CD4-positive, alpha-beta T cell (primary cell): ENCODE measurements around the gene VPS18. TPM values are rescaled to one million over a fixed set of nuclear protein-coding genes. Genes with fewer than 3 reads are reported as not detected.
"Not testable (repeated sequence)": the region's sequence is repeated elsewhere in the genome, so short reads cannot be mapped to it uniquely, and the experiment has no call there.

Experiments used
- ATAC-seq: fragments of 200-7000 bp; cut with Tn5 transposase; one replicate; pipeline ENCODE4 v1.10.0; 2022; ENCODE audit warnings: mild to moderate bottlenecking; ENCODE audit not compliant: poor library complexity
- CTCF ChIA-PET: fragments of 350-600 bp; sonication (Branson Sonifier 250); formaldehyde crosslinking; loops from one replicate; lab custom pipeline; 2021; ENCODE audit warnings: antibody characterized with exemption, inconsistent platforms; lab: Charles Lee
- POLR2A ChIA-PET: fragments of 350-600 bp; sonication (Branson Sonifier 250); formaldehyde crosslinking; loops from one replicate; lab custom pipeline; 2021; ENCODE audit warnings: antibody characterized with exemption, inconsistent platforms; lab: Charles Lee
- DNase-seq, 14 experiments: peaks; one replicate each; pipeline ENCODE4 v3.0.0-alpha.2; 2013 to 2020; ENCODE audit warnings: mixed read lengths in 2 of 14
- H3K27ac ChIP-seq, 2 donors: one replicate each; pipeline versions ENCODE4 v1.5.1 to v1.7.0; 2013; ENCODE audit warnings: low read length in 2 of 2, low read depth in 1 of 2, mild to moderate bottlenecking in 1 of 2
- H3K27me3 ChIP-seq, 2 experiments: 1 replicate in 1 of 2; 2 replicates in 1 of 2; pipeline versions ENCODE4 v1.6.1 to v1.7.0; 2013; ENCODE audit warnings: low read length in 2 of 2, control low read depth in 1 of 2, mild to moderate bottlenecking in 1 of 2, moderate library complexity in 1 of 2; ENCODE audit not compliant: insufficient read depth in 2 of 2, control insufficient read depth in 1 of 2
- H3K36me3 ChIP-seq: one replicate; pipeline ENCODE4 v1.6.1; 2013; ENCODE audit warnings: low read length, control low read depth; ENCODE audit not compliant: insufficient read depth
- H3K4me1 ChIP-seq: one replicate; pipeline ENCODE4 v1.6.1; 2013; ENCODE audit warnings: low read length, control low read depth; ENCODE audit not compliant: insufficient read depth
- H3K4me3 ChIP-seq: one replicate; pipeline ENCODE4 v1.5.1; 2013; ENCODE audit warnings: mild to moderate bottlenecking, low read length, moderate library complexity
- H3K9me3 ChIP-seq, 2 experiments: 1 replicate in 1 of 2; 2 replicates in 1 of 2; pipeline versions ENCODE4 v1.6.1 to v1.7.0; 2013; ENCODE audit warnings: low read length in 2 of 2, mild to moderate bottlenecking in 2 of 2, control low read depth in 1 of 2, moderate library complexity in 1 of 2; ENCODE audit not compliant: control insufficient read depth in 1 of 2, insufficient read depth in 1 of 2
- H3K27ac Mint-ChIP-seq: one replicate; pipeline ENCODE4 v1.8.0; 2020; ENCODE audit warnings: mixed read lengths
- H3K27me3 Mint-ChIP-seq: one replicate; pipeline ENCODE4 v1.8.0; 2021; ENCODE audit warnings: mixed read lengths
- H3K36me3 Mint-ChIP-seq: one replicate; pipeline ENCODE4 v1.8.0; 2021; ENCODE audit warnings: low read depth, mixed read lengths
- H3K4me1 Mint-ChIP-seq: one replicate; pipeline ENCODE4 v1.8.0; 2021; ENCODE audit warnings: low read depth, mixed read lengths
- H3K4me3 Mint-ChIP-seq: one replicate; pipeline ENCODE4 v1.8.0; 2020; ENCODE audit warnings: mild to moderate bottlenecking, mixed read lengths
- H3K9me3 Mint-ChIP-seq: one replicate; pipeline ENCODE4 v1.8.0; 2020; ENCODE audit warnings: mixed read lengths
- CTCF ChIP-seq: fragments of 200-600 bp; IDR thresholded peaks from one replicate; pipeline ENCODE4 v1.8.0; 2022; ENCODE audit warnings: antibody characterized with exemption, mild to moderate bottlenecking
- intact Hi-C, 2 experiments: fragments of 100-400 bp; cut with DNase I in 1 of 2; cut with micrococcal nuclease in 1 of 2; formaldehyde crosslinking; loops; one replicate each; pipeline versions ENCODE4 v1.15.1 to v1.9.0; 2023 to 2025; cut with DNase I, micrococcal nuclease
- total RNA-seq, 174 experiments: library from RNA in 2 of 174; stranded (reverse) in 2 of 174; gene quantifications; one replicate each; pipeline ENCODE4 v1.2.3 and lab custom pipeline; 2021 to 2026

The VPS18 gene
- total RNA-seq, 2 experiments from 2014 or later: 20.8 to 21.7 TPM

DNA sequence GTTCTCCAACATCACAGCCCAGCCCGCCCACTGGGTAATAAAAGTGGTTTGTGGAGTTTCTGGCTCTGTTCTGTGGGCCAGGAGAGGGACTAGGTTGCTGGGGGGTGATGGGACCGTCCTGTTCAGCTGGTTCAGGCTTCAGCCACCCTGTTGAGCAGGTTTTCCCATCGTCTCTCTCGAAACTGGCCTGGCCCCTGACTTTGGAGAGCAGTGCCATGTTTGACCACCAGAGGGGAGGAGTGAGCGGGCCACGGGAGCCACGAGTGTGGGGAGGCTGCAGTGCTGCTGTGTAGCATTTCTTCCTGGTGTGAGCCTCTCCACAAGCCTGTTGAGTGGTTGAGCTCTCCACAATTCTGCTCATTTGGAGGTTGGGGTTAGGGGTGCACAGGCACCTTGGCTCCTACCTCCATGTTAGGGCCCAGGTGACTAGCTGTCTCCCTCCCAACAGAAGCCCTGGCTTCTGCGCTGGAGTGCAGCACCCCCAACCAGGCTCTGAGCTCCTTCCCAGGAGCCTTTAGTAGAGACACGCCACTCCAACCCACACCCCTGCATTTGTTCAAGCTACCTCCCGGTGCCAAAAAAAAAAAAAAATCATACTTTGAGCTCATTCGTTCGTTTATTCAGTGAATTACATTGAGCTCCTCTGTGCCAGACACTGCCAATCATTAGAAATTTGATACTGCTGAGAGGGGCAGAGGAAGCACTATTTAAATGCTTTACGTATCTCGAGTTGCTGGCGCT lies 36.5 kb upstream of the VPS18 start:
- intact Hi-C loops: loop anchor here (1.0 to 2.0 kb wide), 4 partner anchors 37 to 328 kb away; partner anchors contain the start of gene VPS18 (in 1 of the 2)
- Mint-ChIP-seq H3K4me3 (no peak overlapping the region), H3K9me3 (no peaks in the 10 kb centered on the region), H3K36me3 (no peaks in the 10 kb centered on the region), H3K27me3 (no peaks in the 10 kb centered on the region), H3K4me1 (peaks cover 14% of the 10 kb centered on the region), H3K27ac (no peak overlapping the region)
- POLR2A ChIA-PET: interaction anchor here (1.4 to 3.3 kb wide), 4 partner anchors 14 to 46 kb away, joined by 5 to 55 read pairs (median 8); partner anchors contain the start of genes SPINT1 and VPS18
- CTCF ChIA-PET: interaction anchor here (0.6 to 6.1 kb wide), 15 partner anchors 7 to 328 kb away, joined by 3 to 135 read pairs (median 7); partner anchors contain the start of genes RHOV and VPS18
- Histone ChIP-seq H3K27ac (no peak overlapping the region), H3K27me3 (no peaks in the 10 kb centered on the region), H3K36me3 (peaks cover 2% of the 10 kb centered on the region), H3K4me3 (no peak overlapping the region), H3K4me1 (peaks cover 18% of the 10 kb centered on the region), H3K9me3 (peaks cover 0 to 3% of the 10 kb centered on the region in 2 experiments)
- peak; percentile 63 to 87 (median 77) for DNase-seq
- peak; percentile 96 for ATAC-seq
- TF ChIP-seq CTCF: peak; percentile 85

GRCh38 chr15:40858706-40859105 lies 35.5 kb upstream of the VPS18 start:
- no peak for TF ChIP-seq CTCF
- no peak overlapping the region for H3K27ac Mint-ChIP-seq
- DNase-seq: no peak
- H3K4me3 Mint-ChIP-seq: no peak overlapping the region
- no peak for ATAC-seq
- no peaks in the 10 kb centered on the region for H3K36me3 Mint-ChIP-seq
- Histone ChIP-seq H3K27me3 (no peaks in the 10 kb centered on the region), H3K36me3 (peaks cover 2% of the 10 kb centered on the region), H3K4me3 (no peak overlapping the region), H3K27ac (no peak overlapping the region), H3K9me3 (no peaks in the 10 kb centered on the region), H3K4me1 (peaks cover 18% of the 10 kb centered on the region)
- POLR2A ChIA-PET: interaction anchor here (0.7 to 3.3 kb wide), 5 partner anchors 15 to 45 kb away, joined by 4 to 55 read pairs (median 6); partner anchors contain the start of genes SPINT1 and VPS18
- intact Hi-C loops: loop anchor here in 1 of 2 experiments (1.0 to 2.0 kb wide), 2 partner anchors 36 to 326 kb away; partner anchors contain the start of gene VPS18
- peaks cover 14% of the 10 kb centered on the region for H3K4me1 Mint-ChIP-seq
- H3K9me3 Mint-ChIP-seq: no peaks in the 10 kb centered on the region
- H3K27me3 Mint-ChIP-seq: no peaks in the 10 kb centered on the region
- CTCF ChIA-PET: interaction anchor here (0.7 to 6.1 kb wide), 21 partner anchors 8 to 327 kb away, joined by 3 to 135 read pairs (median 5); partner anchors contain the start of genes CHAC1, DNAJC17, RHOV and VPS18

- intact Hi-C loops: loop anchor here in 1 of 2 experiments (1.0 to 2.0 kb wide), 2 partner anchors 35 to 325 kb away; partner anchors contain the start of gene VPS18
- H3K27ac Mint-ChIP-seq: no peak overlapping the region
Observed at GRCh38 chr15:40859206-40859851, 34.9 kb upstream of the VPS18 start.

GRCh38 chr15:40861147-40861546 lies 33.1 kb upstream of the VPS18 start:
- H3K27me3 ChIP-seq, DNase-seq, H3K27ac ChIP-seq, POLR2A ChIA-PET, intact Hi-C loops, H3K4me3 ChIP-seq, H3K4me3 Mint-ChIP-seq, H3K9me3 Mint-ChIP-seq, H3K36me3 ChIP-seq, H3K9me3 ChIP-seq, H3K27ac Mint-ChIP-seq, ATAC-seq, H3K36me3 Mint-ChIP-seq, H3K27me3 Mint-ChIP-seq: not testable (repeated sequence)
- peaks cover 14% of the 10 kb centered on the region for H3K4me1 Mint-ChIP-seq
- peaks cover 18% of the 10 kb centered on the region for H3K4me1 ChIP-seq
- CTCF ChIA-PET: interaction anchor here (5.3 to 6.1 kb wide), 2 partner anchors 29 to 34 kb away, joined by 54 to 135 read pairs; partner anchors contain the start of gene VPS18

More at GRCh38 chr15:40859206-40859851, 34.9 kb upstream of the VPS18 start:
- peaks cover 14% of the 10 kb centered on the region for H3K4me1 Mint-ChIP-seq
- peak; percentile 83 for TF ChIP-seq CTCF
- Histone ChIP-seq H3K9me3 (no peaks in the 10 kb centered on the region), H3K4me3 (no peak overlapping the region), H3K27me3 (no peaks in the 10 kb centered on the region), H3K36me3 (peaks cover 2% of the 10 kb centered on the region), H3K4me1 (peaks cover 18% of the 10 kb centered on the region), H3K27ac (no peak overlapping the region)
- no peak overlapping the region for H3K4me3 Mint-ChIP-seq
- CTCF ChIA-PET: interaction anchor here (0.7 to 6.1 kb wide), 21 partner anchors 9 to 326 kb away, joined by 3 to 135 read pairs (median 5); partner anchors contain the start of genes CHAC1, DNAJC17, RHOV and VPS18
- no peaks in the 10 kb centered on the region for H3K27me3 Mint-ChIP-seq
- POLR2A ChIA-PET: interaction anchor here (0.7 to 3.3 kb wide), 5 partner anchors 14 to 44 kb away, joined by 4 to 55 read pairs (median 6); partner anchors contain the start of genes SPINT1 and VPS18
- H3K9me3 Mint-ChIP-seq: no peaks in the 10 kb centered on the region
- no peaks in the 10 kb centered on the region for H3K36me3 Mint-ChIP-seq
- peak; percentile 79 for ATAC-seq
- DNase-seq: peak; percentile 71 to 90 (median 80)
